Measurements from ENCODE around the gene ARHGEF25.

Gene ARHGEF25

GRCh38 chr12:57605811-57606311, 5.4 kb upstream of the ARHGEF25 start:
- TF ChIP-seq, protein P1, sequence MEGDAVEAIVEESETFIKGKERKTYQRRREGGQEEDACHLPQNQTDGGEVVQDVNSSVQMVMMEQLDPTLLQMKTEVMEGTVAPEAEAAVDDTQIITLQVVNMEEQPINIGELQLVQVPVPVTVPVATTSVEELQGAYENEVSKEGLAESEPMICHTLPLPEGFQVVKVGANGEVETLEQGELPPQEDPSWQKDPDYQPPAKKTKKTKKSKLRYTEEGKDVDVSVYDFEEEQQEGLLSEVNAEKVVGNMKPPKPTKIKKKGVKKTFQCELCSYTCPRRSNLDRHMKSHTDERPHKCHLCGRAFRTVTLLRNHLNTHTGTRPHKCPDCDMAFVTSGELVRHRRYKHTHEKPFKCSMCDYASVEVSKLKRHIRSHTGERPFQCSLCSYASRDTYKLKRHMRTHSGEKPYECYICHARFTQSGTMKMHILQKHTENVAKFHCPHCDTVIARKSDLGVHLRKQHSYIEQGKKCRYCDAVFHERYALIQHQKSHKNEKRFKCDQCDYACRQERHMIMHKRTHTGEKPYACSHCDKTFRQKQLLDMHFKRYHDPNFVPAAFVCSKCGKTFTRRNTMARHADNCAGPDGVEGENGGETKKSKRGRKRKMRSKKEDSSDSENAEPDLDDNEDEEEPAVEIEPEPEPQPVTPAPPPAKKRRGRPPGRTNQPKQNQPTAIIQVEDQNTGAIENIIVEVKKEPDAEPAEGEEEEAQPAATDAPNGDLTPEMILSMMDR (conservative IDR thresholded peaks at IDR 0.05) = no peak

GRCh38 chr12:57606399-57606798, 4.8 kb upstream of the ARHGEF25 start:
- TF ChIP-seq, protein P1 (conservative IDR thresholded peaks at IDR 0.05) = no peak
- no peak overlapping the region for H3K27ac ChIP-seq

More at GRCh38 chr12:57605811-57606311, 5.4 kb upstream of the ARHGEF25 start:
- peak overlapping the region; percentile 93 for H3K27ac ChIP-seq

- TF ChIP-seq, protein P1 (conservative IDR thresholded peaks at IDR 0.05) = no peak
- H3K27ac ChIP-seq = no peak overlapping the region
Observed at GRCh38 chr12:57606821-57607220, 4.4 kb upstream of the ARHGEF25 start.

DNA sequence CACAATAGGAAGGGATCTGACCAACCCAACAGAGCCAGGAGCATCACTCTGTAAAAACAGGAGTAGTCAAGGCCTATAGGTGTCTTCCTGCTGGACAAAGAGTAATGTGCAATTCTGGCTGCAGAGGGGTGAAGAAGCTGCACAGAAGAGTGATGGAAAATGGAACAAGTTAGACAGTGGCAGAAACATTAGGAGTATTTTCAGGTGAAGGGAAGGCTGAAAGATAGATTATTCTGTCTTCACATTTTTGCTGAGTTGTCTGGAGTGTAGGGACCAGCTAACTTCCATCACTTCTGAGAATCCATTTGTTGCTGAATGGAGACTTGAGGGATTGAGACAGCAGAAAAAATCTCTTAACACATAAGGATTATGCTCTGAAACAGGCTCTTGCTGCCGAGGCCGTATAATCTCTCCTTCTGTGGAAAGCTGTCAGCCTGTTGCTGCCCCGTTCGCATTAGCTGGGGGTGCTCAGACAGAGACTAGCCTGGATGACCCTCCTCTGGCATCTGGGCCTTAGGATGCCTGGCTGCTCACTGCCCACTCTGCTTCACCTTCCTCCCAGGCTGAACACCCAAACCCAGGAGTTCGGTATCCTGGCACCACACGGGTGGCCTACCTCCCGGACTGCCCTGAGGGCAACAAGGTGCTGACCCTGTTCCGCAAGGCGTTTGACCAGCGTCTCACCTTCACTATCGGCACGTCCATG, 3.1 kb upstream of the ARHGEF25 start:
- TF ChIP-seq, protein P1 (conservative IDR thresholded peaks at IDR 0.05) = no peak
- no peak overlapping the region for H3K27ac ChIP-seq

DNA sequence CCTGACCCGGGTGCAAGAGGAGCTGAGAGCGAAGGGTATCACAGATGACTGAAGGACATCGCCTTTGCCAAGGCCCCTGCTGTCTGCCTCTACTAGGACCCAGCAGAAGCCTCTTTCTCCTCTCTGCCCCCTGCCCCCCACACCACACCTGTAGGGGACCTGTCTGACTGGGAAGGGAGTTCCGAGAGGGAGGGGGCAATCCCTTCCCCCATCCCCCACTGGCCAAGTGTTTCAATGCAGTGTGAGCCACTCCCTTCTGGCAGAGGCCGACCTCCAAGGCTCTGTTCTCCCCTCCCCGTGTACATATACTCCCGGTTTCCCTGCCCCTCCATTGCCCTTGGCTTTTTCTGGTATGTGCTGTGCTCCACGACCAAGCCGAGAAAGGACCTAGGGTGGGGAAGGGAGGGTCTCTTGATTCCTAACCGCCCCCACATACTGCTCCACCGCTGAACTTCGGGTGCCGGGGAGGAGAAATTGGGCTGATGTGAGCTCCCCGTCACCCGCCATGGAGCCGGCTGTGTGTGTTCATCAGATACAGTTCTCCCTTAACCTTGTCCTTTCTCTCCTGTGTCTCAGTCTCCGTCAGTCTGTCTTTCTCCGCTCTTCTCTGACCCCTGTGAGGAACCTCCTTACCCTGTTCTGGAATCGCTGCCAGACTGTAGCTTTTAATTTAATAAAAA, 2.0 kb upstream of the ARHGEF25 start:
- TF ChIP-seq, protein P1 (conservative IDR thresholded peaks at IDR 0.05) = no peak
- H3K27ac ChIP-seq = no peak overlapping the region

- H3K27ac ChIP-seq = no peak overlapping the region
Observed at GRCh38 chr12:57609781-57610553, 1.3 kb upstream of the ARHGEF25 start.

More at GRCh38 chr12:57609781-57610553, 1.3 kb upstream of the ARHGEF25 start:
- TF ChIP-seq, protein P1 (conservative IDR thresholded peaks at IDR 0.05) = no peak
